Stimulated activated CD4-positive, alpha-beta T cell treated with anti-CD3 and anti-CD28 coated beads, Interleukin-1b, Interleukin-23, amount 100 ng/mL, for 1 hour (primary cell): ENCODE data around the gene TMEM41A.
"Not testable (repeated sequence)": the region's sequence is repeated elsewhere in the genome, so short reads cannot be mapped to it uniquely, and the experiment has no call there.

Experiments used
- DNase-seq, 2 donors: peaks; one replicate each; pipeline ENCODE4 v3.0.0-alpha.2; 2020; ENCODE audit warnings: low read depth in 2 of 2

Gene TMEM41A

DNA sequence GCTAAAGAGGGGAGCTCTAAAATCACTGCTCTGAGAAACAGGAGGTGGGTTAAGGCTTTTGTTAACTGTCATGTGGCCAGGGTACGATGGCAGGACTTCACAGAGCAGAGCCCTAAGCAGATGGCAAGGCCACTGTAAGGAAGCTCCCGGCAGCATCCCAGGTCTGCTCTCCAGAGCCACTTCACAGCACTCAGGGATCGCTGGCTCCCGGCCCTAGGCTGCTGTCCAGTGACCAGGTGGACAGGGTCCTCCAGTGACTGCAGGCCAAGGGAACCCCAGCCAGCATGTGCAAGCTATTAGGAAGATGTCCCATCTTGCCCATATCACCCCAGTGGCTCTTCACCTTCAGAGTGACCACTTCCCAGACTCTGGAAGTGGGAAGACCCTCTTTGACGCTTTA is 10.4 kb downstream of the TMEM41A start:
- no peak for DNase-seq

DNA sequence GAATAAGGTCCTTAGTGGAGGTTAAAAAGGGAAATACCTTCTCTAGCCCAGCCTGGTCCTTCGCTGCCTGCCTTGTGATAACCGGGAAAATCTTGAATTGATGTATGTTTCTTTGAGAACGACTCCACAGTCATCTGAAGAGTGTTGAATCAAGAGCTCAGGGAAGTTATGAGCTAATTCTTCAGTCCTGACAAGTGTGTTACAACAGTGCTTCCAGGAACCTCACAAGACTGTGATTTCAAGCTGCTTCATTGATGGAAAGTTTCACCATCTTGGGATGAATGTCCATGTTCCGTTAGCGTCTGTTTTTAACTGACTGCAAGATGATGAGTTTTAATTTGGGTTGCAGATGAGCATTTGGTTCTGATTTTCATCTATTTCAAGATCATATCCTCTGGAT is 12.4 kb downstream of the TMEM41A start:
- DNase-seq: no peak

DNA sequence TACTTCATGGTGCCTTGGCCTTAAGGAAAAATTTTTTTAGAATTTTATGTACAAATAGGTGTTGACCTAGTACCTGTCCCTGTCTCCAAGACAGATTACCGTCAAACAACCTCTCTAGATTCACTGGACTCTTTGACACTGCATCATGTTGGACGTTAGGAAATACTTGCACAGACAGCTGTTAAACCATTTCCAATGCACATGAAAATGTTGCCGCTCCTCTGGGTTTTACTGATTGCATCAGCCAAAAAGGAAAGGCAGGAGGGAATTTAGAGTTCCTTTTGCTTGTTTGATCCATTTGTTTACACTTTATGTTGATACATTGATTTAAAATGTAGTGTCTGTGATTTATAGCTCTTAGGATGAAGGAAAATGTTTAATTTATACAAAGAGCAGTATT is 14.5 kb downstream of the TMEM41A start:
- DNase-seq: no peak

DNA sequence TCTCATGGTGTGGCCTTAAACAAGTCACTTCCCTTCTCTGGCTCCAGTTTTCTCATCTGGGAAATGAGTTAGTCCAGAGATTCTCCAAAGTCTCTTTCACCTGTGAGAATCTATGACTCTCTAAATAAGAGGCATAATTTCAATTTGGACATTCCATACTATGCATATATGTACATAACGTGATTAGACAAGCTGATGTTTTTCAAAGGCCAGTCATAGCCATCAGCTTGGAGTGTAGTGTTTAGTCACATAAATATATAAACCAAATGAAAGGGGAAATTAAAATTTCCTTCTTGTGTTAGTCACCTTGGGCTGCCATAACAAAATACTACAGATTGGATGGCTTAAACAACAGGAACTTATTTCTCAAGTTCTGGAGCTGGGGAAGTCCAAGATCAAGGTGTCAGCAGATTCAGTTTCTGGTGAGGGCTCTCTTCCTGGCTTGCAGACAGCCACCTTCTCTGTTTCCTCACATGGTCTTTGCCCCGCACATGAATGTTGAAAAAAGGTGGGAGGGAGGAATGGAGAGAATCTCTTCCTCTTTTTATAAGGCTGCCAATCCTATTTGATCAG is 19.4 kb downstream of the TMEM41A start:
- DNase-seq: no peak

DNA sequence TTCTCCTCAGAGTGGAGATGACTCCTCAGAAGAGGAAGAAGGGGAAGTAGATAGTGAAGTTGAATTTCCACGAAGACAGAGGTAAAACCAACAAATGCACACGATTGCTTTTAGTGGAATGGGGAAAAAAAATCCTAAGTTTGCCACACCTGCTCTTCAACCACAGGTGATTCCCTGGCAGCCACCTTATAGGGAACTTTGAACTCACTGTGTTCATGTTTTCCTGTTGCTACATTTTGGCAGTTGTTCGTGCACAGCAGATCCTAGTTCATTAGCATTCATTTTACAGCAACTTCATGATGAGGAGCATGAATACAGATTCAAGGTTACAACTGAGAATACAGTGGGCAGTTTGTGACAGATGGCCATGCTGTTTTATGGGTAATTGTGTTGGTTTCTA is 21.5 kb downstream of the TMEM41A start:
- DNase-seq: no peak

DNA sequence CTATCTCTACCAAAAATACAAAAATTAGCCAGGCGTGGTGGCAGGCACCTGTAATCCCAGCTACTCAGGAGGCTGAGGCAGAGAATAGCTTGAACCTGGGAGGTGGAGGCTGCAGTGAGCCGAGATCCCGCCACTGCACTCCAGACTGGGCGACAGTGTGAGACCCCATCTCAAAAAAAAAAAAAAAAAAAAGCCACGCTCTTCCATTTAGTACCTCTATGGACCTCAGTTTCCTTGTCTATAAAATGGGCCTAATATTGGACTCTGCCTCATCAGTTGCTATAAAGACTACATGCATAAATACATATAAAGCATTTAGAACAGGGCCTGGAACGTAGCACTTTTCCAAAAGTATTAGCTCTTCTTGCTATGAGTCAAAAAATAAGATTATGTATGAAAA is 23.9 kb downstream of the TMEM41A start:
- not testable (repeated sequence) for DNase-seq

DNA sequence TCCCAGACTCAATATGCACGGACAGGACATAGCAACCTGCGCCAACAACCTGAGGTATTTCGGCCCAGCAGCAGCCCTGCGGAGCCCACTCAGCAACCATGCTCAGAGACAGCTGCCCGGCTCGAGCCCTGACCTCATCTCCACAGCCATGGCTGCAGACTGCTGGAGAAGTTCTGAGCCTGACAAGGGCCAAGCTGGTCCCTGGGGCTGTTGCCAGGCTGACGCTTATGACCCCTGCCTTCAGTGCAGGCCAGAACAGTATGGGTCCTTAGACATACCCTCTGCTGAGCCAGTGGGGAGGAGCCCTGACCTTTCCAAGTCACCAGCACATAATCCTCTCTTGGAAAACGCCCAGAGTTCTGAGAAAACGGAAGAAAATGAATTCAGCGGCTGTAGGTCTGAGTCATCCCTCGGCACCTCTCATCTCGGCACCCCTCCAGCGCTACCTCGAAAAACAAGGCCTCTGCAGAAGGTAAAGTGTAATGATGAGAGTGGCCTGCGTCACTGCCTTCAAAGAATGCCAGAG is 25.5 kb downstream of the TMEM41A start:
- DNase-seq: no peak

DNA sequence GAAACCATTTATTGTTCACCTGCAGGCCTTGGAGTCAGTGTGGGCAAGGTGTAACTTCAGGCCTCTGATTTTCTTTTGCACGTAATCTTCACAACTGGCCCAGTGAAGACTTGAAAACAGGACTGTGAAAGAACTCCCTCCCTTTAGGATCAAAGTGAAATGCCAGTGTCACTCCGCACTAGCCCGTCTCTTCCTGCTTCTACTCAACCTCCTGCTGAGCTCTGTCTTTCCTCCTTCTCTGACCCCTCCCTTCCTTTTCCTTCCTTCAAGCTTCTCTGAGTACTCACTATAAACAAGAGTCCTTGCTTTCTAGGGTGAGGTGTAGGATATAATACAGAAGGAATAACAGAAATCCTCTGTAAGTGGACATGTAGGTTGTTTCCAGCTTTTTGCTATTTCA is 28.5 kb downstream of the TMEM41A start:
- DNase-seq: no peak

DNA sequence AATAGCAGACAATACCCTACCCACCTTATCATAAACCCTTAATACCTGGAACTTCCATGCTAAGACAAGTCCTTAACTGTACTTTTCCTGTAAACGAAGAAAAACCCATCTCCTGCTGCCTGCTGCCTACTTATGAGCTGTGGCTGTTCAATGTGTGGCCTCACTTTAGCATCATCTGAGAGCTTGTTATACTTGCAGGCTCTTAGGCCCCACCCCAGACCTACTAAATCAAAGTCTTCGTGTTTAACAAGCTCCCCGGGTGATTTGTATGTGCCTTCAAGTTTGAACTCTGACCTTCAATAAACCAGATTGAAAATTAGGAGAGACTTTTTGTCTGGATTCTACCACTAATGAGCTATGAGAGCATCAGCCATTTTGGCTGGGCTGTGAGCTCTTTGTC is 29.3 kb downstream of the TMEM41A start:
- DNase-seq: no peak

DNA sequence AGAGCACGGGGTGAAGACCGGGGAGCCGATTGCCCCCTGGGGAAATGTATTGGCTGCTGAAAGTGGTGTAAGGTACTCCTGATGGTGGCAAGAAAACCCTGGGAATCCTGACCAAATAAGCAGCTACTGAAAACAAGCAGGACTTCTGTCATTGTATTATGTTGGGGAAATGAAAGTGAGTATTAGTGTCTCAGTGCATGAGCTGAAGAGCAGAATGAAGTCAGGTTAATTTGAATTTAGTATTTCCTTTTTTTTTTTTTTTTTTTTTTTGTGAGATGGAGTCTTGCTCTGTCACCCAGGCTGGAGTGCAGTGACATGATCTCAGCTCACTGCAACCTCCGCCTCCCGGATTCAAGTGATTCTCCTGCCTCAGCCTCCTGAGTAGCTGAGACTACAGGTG is 32.7 kb downstream of the TMEM41A start:
- DNase-seq: not testable (repeated sequence)

DNA sequence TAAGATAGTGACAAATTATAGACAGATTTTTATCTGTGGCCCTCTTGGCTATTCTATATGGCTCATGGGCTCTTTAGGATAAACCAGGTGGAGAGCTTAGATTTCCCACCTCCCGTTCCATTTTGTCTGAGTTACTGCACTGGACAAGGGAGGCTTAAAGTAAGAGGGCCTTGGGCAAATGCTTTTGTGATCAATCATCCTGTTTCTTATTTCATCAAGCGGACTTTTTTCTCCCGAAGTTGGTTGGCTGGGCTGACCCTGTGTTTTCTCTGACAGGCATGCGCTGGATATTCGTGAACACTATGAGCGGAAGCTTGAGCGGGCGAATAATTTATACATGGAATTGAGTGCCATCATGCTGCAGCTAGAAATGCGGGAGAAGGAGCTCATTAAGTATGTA is 33.4 kb downstream of the TMEM41A start:
- no peak for DNase-seq

DNA sequence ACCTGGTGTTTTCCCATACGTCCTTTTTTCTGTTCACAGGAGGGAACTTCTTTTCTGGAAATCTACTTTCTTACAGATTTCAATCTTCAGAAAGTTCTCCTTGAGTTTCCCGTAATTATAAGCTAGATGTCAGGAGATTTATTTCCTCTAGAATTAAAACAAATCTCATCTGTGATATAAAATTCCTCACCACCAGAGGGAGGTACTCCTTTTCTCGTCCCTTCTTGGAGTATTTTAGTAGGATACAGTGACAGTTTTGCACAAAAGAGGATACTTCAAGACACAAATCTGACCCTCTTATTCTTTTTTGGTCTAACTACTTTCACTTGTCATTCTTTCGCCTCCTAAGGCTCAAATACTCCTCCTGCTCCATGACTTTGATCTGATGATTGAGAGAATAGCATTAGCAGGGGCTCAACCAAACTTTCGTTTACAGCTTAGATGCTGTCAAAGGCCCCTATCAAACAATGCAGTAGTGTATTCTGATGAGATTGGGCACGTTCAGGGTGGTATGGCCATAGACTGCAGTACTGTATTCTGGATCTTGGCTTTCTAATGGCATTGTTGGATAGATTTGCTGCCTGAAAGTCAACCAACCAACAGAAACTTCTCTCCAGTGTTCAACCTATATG is 38.0 kb downstream of the TMEM41A start:
- DNase-seq: no peak

DNA sequence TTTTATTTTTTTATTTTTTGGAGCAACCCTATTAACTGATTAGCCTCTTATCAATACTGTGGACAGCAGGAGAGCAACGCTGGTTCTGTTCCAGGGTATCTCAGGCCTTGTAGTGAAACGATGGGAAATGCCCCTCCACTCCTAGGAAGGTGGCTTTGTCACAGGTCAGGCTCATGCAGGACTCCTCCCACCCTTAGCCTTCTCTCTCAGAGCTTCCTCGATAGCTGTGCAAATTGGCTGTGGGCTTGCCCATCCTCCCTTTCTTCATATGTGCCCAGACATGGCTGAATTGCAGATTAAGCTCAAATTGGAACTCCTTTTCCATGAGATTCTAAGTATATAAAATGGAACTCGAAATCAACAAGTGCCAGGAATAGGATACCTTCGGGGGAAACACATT is 38.5 kb downstream of the TMEM41A start:
- no peak for DNase-seq

DNA sequence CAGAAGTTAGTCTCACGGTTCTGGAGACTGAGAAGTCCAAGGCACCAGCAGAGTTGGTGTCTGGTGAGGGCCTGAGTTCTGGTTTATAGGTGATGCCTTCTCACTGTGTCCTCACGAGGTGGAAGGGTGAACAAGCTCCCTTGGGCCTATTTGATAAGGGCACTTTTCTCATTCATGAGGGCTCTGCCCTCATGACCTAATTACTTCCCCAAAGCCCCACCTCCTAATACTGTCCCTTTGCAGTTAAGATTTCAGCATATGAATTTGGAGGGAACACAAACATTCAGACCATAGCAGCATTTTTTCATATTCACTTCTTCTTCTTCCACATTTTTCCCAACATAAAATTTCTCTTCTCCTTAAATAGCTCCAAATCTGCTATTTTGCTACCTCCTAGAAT is 41.5 kb downstream of the TMEM41A start:
- no peak for DNase-seq

DNA sequence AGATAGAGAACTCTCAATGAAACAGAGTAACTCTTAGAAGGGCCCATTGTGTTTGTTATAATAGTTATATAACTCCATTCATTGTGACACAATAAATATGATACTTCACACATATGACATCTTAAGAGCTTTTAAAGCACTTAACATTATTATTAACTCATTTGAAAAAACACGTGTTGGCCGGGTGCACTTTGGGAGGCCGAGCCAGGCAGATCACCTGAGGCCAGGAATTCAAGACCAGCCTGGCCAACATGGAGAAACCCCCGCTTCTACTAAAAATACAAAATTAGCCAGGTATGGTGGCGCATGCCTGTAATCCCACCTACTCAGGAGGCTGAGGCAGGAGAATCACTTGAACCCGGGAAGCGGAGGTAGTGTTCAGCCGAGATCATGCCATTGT is 47.4 kb downstream of the TMEM41A start:
- DNase-seq: not testable (repeated sequence)

DNA sequence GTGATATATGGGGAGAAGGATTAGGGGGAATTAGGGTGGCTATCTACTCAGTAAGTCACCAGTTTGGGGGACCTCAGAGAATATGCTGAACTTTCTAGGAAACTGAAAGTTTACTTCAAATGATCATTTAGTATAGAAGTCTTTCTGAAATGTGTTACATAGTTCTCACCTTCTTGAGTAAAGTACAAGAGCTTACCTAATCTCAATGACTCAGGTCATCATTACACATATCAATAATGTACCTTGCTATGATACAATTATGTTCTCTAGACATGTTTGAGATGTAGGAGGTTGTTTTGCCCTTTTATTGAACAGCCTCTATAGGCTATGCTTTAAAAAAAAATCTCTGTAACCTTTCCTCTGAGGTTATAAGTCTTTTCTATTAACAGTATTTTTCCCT is 50.7 kb downstream of the TMEM41A start:
- no peak for DNase-seq

DNA sequence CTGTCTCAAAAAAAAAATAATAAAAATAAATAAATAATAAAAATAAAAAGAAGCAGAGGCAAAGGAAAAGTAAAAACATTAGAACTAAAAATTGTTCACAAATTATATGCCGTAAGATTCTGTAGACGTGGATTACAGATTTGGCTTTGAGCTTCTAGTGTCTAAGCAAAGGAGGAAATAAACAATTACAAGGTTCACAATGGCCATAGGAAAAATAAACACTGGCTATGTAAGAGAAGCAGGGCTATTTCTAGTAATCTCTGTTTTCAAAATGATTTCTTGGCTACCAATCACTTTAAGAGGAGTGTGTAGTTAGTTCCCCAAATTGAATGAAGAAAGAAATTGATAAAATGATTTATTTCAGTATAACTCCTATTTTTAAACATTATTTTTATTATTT is 54.5 kb downstream of the TMEM41A start:
- no peak for DNase-seq

DNA sequence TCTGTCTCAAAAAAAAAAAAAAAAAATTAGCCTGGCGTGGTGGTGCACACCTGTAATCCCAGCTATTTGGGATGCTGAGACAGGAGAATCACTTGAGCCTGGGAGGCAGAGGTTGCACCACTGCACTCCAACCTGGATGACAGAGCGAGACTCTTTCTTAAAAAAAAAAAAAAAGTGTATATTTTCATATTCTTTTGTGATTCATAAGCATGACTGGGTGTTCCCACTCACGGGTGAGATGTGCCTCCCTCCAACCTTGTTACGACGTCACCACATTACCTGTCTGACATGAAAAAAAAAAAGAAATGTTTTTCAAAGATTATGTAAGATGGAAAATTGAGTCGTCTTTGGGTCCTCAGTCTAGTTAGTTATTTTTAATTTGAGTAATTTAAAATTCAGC is 56.8 kb downstream of the TMEM41A start:
- no peak for DNase-seq

DNA sequence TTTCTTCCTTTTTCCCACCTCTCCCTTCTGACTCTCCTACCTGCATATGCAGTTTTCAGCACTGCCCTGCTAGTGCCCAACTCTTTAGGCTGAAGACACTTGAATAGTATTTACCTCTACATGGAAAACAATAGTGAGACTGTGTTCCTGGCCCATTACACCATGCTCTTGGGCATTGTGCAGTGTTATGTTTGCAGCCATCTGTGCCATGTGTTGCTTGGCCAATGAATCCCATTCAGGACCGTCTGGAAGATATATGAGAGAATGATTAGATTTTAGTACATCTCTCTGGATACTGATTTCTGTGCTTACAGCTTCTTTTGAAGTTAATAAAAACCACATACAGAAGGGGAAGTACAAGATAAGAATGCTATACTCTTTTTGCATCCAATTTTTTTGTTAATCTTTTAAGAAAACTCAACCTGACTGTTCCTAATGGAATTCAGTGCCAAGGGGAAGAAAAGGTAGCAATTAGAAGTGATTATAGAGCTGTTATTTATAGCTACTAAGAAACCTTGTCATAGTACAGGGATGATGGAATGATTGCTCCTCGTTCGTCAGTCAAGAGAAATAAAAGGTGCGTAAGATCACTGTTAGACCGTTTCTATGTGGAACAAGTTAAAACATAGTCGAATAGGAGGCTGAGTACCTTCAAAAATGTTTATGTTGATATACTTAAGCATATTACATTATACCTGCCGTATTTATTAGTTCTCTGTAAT is 58.9 kb downstream of the TMEM41A start:
- no peak for DNase-seq
